D721Med (cell line): ENCODE measurements around the gene WNT1.

Experiments
- DNase-seq: peaks from one replicate; pipeline ENCODE4 v3.0.0; 2011; ENCODE audit warnings: low spot score; ENCODE audit not compliant: insufficient read length
- FAIRE-seq: peaks from 2 replicates; lab custom pipeline; 2011; peaks lifted over from hg19 to GRCh38; lab: Jason Lieb, UNC
- TF ChIP-seq, protein P1 (sequence below): IDR thresholded peaks from 2 replicates; pipeline ENCODE4 v1.5.1; 2012; ENCODE audit warnings: mild to moderate bottlenecking, control low read depth; ENCODE audit not compliant: insufficient read depth; ENCODE audit errors: missing control alignments

Gene WNT1

DNA sequence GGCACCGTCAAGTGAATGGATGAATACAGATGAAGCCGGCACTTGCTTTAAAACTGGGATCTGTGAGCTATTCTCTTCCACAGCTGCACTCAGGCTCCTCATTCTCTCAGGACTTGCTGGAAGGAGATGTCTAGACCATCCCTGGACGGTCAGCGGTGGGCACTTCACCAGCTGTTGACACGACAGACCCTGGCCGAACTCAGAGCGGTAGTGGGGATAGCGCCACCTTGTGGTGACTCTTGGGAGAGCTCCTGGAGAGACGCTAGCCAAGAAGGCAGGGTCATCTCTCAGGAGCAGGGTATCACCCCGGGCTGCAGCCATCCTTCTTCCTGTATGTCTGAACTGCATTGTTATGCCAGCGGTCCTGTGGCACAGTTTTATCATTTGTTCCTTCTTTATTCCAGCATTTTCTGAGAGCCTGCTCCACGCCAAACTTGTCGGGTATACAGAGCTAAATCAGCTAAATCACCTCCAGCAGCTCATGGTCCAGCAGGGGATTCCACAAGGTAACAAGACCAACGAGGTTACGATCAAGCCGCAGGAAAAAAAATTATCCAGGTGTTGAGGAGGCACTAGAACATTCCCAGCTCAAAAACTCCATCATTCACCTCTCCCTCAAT, 10.0 kb downstream of the WNT1 start:
- TF ChIP-seq, protein P1, sequence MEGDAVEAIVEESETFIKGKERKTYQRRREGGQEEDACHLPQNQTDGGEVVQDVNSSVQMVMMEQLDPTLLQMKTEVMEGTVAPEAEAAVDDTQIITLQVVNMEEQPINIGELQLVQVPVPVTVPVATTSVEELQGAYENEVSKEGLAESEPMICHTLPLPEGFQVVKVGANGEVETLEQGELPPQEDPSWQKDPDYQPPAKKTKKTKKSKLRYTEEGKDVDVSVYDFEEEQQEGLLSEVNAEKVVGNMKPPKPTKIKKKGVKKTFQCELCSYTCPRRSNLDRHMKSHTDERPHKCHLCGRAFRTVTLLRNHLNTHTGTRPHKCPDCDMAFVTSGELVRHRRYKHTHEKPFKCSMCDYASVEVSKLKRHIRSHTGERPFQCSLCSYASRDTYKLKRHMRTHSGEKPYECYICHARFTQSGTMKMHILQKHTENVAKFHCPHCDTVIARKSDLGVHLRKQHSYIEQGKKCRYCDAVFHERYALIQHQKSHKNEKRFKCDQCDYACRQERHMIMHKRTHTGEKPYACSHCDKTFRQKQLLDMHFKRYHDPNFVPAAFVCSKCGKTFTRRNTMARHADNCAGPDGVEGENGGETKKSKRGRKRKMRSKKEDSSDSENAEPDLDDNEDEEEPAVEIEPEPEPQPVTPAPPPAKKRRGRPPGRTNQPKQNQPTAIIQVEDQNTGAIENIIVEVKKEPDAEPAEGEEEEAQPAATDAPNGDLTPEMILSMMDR = peak; percentile 65
- DNase-seq = no peak
- no peak for FAIRE-seq

DNA sequence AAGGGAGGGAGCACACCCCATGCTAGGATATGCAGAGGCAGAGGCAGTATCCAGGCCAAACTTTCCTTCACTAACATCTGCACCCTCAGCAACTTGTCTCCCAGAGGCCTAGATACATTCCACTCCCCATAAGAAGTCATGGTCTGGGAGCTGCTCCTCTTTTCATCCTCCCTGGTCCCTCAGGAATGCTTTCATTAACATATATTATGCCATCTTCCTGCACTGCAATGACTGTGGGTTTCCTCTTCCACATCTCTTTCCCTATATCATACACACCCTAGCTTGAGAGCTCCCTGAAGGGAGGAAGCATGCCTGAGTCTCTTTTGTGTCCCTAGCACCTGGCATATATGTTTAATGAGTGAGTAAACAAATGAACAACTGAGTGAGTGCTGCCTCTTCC, 12.4 kb downstream of the WNT1 start:
- DNase-seq (no peak), FAIRE-seq (no peak)
- TF ChIP-seq, protein P1 = no peak

DNA sequence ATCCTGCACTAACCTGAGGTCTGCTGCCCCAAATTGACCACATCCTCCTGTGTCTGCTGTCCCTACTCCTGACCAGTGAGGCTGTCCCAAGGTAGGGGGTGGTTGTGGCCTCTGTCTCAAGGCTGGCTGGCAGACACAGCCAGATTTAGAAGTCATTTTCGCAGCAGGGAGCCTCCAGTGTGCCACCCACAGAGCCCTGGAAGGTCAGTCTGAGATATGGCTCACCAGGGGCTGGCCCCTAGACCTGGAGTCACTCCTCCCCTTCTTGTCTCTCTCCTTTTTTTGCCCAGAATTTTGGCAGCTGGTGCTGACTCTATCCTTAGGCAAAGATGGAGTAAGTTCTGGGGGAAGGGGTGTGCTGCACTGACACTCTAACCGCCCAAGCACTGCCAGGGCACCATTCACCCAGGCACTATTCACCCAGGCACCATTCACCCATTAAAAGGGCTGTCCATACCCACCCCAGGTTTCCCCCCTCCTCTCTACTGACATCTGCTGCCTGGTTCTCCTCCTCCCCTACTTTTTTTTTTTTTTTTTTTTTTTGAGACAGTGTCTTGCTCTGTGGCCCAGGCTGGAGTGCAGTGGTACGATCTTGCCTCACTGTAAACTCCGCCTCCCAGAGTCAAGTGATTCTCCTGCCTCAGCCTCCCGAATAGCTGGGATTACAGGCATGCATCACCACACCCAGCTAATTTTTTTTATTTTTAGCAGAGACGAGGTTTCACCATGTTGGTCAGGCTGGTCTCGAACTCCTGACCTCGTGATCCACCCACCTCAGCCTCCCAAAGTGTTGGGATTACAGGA, 13.3 kb downstream of the WNT1 start:
- DNase-seq (no peak), FAIRE-seq (no peak)
- TF ChIP-seq, protein P1 = no peak

DNA sequence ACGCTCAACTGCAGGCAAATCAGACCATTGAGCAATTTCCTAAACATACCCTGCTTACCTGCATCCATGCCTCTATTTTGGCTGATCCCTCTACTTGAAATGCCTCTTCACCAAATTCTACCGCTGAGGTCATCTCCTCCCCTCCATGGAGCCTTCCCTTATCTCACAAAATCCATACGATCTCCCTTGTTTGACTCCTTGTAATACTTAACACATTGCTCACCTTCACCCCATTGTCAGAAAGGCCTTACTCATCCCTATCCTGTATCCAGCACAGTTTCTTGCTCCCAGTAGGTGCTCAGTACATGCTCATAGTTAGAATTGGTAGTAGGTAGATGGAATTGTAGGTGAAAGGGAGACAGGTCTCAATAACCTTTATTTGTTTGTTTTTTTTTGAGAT, 15.7 kb downstream of the WNT1 start:
- TF ChIP-seq, protein P1 = no peak
- FAIRE-seq (no peak), DNase-seq (no peak)

DNA sequence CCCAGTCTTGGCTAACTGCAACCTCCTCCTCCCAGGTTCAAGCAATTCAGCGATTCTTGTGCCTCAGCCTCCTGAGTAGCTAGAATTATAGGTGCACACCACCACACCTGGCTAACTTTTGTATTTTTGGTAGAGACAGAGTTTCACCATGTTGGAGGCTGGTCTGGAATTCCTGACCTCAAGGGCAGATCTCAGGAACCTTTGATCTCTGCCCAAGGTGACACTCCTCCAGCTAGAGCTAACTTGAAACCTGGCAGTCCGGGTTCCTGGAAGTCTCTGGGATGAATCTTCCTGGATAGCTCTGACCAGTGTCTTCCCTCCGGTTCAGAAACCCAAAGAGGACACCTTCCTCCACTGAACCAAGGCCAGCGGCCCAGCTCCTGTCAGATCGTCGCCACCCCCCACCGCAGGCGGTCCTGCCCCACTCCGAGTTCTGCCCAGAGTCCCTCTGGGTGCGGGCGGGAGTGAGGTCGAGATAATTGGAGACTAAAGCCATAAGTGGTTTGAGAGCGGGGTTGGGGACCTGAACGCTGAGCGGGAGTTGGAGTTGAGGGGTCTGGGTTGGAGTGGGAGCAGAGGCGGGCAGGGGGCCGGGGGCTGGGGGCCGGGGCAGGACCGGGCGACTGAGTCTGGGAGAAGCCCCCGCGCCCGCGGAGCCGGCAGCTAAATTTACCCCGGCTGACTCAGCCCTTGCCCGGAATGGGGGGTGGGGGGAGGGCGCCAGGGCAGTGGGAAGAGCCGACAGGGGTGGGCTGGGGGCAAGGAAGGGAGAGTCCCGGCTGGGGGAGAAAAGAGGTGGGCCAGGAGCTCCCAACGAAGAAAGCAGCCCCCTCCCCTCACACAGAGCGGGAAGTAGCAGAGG, 16.3 kb downstream of the WNT1 start:
- FAIRE-seq (no peak), DNase-seq (no peak)
- TF ChIP-seq, protein P1 = no peak

DNA sequence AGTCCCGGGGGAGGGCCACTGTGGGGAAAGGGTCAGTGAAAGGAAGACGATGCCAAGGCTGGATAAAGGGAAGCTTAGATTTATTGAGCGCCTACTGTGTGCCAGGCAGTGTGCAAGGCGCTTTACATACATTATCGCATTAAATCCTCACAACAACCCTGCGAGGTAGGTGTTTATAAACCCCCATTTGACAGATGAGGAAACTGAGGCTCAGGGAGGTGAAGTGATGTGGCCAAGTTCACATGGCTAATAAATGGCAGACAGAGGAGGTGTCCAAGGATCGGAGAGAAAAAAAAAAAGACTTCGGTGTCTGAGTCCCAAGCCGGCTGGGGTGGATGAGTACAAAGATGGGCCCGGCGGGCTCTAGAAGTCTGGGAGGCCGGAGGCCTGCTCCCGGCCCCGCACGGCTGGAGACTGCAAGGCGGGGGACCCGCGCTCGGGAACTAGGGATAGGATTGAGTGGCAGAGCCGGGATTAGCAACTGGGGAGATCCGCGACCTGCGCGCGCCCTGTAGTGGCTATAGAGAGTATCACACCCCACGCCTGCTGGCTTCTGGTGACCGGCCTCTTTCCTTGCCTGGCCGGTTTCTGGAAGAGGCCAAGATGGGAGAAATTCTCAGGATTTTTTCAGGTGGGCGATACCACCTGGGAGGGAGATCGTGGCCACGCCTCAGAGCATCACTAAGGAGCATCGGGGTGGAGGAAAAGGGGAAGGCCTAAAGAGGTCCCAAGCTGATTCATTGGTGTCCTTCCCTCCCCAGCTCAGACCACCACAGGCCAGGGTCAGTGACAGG, 17.2 kb downstream of the WNT1 start:
- FAIRE-seq (no peak), DNase-seq (peak; percentile 100)
- TF ChIP-seq, protein P1 = peak; percentile 77
